Measurements from ENCODE around the gene CSHL1.
A peak's percentile ranks its signal among the peaks of the same experiment; 100 is the strongest.
"Not testable (repeated sequence)": the region's sequence is repeated elsewhere in the genome, so short reads cannot be mapped to it uniquely, and the experiment has no call there.

CSHL1 gene

DNA sequence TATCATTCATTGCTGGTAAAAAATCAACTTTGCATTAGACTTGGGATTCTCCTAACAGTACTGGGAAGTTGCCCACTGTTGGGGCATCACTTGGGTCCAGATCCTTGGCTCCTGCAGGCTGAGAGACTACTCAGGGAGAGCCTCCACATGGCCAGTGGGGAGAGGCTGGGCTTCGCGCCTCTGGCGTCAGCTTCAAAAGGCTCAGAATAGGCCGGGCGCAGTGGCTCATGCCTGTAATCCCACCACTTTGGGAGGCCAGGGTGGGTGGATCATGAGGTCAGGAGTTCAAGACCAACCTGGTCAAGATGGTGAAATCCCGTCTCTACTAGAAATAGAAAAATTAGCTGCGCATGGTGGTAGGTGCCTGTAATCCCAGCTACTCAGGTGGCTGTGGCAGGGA lies 3.4 kb upstream of the CSHL1 start:
- Histone ChIP-seq H2BK120ac (ENCODE audit: insufficient read depth, low read length, poor library complexity) (no peak overlapping the region), H3K79me1 (ENCODE audit: low read length) (no peaks in the 10 kb centered on the region), H3K4me3 (ENCODE audit: low read depth, low read length) (no peak overlapping the region), H3K27me3 (ENCODE audit: insufficient read depth, low read length) (no peaks in the 10 kb centered on the region), H2AK5ac (ENCODE audit: low read length) (no peak overlapping the region), H3K23ac (ENCODE audit: low read length) (no peak overlapping the region), H4K91ac (ENCODE audit: low read depth, low read length) (no peak overlapping the region), H3K14ac (ENCODE audit: low read length) (no peak overlapping the region), H2BK5ac (ENCODE audit: low read depth, low read length, poor library complexity) (no peak overlapping the region), H3K4me2 (ENCODE audit: low read length) (no peak overlapping the region), H4K12ac (ENCODE audit: low read depth, low read length) (no peak overlapping the region), H3K27ac (ENCODE audit: low read depth, low read length) (no peak overlapping the region), H4K8ac (ENCODE audit: low read depth, low read length) (no peak overlapping the region), H3K79me2 (ENCODE audit: control insufficient read depth, insufficient read depth, low read length, poor library complexity) (no peaks in the 10 kb centered on the region), H3K4me1 (ENCODE audit: control insufficient read depth in 1 of 2, insufficient read depth in 2 of 2, low read length in 2 of 2) (no peaks in the 10 kb centered on the region), H3K4ac (ENCODE audit: low read depth, low read length) (no peak overlapping the region), H3K18ac (ENCODE audit: low read length) (no peak overlapping the region), H3K36me3 (ENCODE audit: control insufficient read depth in 1 of 2, insufficient read depth in 2 of 2, low read length in 2 of 2) (no peaks in the 10 kb centered on the region), H2AFZ (ENCODE audit: insufficient read depth, low read length, poor library complexity) (no peak overlapping the region), H3K9me3 (ENCODE audit: insufficient read depth, low read depth, low read length) (no peaks in the 10 kb centered on the region), H3K9ac (ENCODE audit: low read length) (no peak overlapping the region), H2BK12ac (ENCODE audit: low read length) (no peak overlapping the region)
- no peak for DNase-seq
- WGBS (ENCODE audit: extremely low coverage, insufficient coverage, insufficient read length) = no CpG with 5 or more reads among the region's 7 CpGs

DNA sequence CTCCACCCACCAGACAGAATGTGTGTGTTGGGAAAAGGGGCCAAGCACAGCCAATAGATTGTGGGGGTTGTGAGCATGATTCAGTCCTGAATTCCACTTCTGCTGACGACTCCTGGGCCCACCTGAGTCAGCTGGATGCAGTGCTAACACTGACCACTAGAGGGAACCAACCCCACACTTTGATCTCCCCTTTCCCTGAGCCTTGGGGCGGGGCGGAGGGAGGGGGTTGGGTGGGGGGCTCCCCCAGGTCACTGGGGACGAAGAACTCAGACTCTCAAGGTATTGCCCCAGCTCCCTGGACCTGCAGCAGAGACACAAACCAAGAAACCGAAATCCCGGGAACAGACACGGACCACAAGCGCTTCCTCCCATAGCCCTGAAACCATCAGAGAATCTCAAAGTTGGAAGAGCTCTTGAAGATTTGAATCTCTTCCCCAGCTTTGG lies 621 bp upstream of the CSHL1 start:
- no peak overlapping the region for H2BK12ac ChIP-seq (ENCODE audit: low read length)
- H3K79me1 ChIP-seq (ENCODE audit: low read length) = no peaks in the 10 kb centered on the region
- no peak overlapping the region for H3K18ac ChIP-seq (ENCODE audit: low read length)
- no peak overlapping the region for H3K27ac ChIP-seq (ENCODE audit: low read depth, low read length)
- no peak overlapping the region for H3K4me2 ChIP-seq (ENCODE audit: low read length)
- no CpG with 5 or more reads among the region's 8 CpGs for WGBS (ENCODE audit: extremely low coverage, insufficient coverage, insufficient read length)
- no peak overlapping the region for H3K9ac ChIP-seq (ENCODE audit: low read length)
- no peak overlapping the region for H2BK120ac ChIP-seq (ENCODE audit: insufficient read depth, low read length, poor library complexity)
- H2AK5ac ChIP-seq (ENCODE audit: low read length) = no peak overlapping the region
- no peak overlapping the region for H4K91ac ChIP-seq (ENCODE audit: low read depth, low read length)
- no peaks in the 10 kb centered on the region for H3K36me3 ChIP-seq (ENCODE audit: control insufficient read depth in 1 of 2, insufficient read depth in 2 of 2, low read length in 2 of 2)
- no peak overlapping the region for H2BK5ac ChIP-seq (ENCODE audit: low read depth, low read length, poor library complexity)
- H3K4ac ChIP-seq (ENCODE audit: low read depth, low read length) = no peak overlapping the region
- no peak overlapping the region for H3K14ac ChIP-seq (ENCODE audit: low read length)
- H3K79me2 ChIP-seq (ENCODE audit: control insufficient read depth, insufficient read depth, low read length, poor library complexity) = no peaks in the 10 kb centered on the region
- H3K9me3 ChIP-seq (ENCODE audit: insufficient read depth, low read depth, low read length) = no peaks in the 10 kb centered on the region
- H4K8ac ChIP-seq (ENCODE audit: low read depth, low read length) = no peak overlapping the region
- no peak overlapping the region for H3K4me3 ChIP-seq (ENCODE audit: low read depth, low read length)
- no peak overlapping the region for H4K12ac ChIP-seq (ENCODE audit: low read depth, low read length)
- H3K23ac ChIP-seq (ENCODE audit: low read length) = no peak overlapping the region
- H3K27me3 ChIP-seq (ENCODE audit: insufficient read depth, low read length) = no peaks in the 10 kb centered on the region
- no peak overlapping the region for H2AFZ ChIP-seq (ENCODE audit: insufficient read depth, low read length, poor library complexity)
- H3K4me1 ChIP-seq (ENCODE audit: control insufficient read depth in 1 of 2, insufficient read depth in 2 of 2, low read length in 2 of 2) = no peaks in the 10 kb centered on the region
- DNase-seq = peak in 1 of 2 donors; percentile 55

DNA sequence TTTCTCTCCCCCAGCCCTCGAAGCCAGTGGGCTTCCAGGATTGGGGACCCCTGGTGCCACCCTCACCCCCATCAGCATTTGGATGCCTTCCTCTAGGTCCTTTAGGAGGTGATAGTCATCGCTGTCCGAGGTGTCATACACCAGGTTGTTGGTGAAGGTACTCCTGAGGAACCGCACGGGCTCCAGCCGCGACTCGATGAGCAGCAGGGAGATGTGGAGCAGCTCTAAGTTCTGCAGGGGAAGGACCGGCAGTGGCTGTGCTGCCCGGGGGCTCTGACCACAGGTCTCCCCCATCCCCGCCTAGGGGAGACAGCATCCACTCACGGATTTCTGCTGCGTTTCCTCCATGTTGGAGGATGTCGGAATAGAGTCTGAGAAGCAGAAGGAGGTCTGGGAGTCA lies 962 bp downstream of the CSHL1 start:
- Histone ChIP-seq H3K9me3 (ENCODE audit: insufficient read depth, low read depth, low read length) (no peaks in the 10 kb centered on the region), H4K8ac (ENCODE audit: low read depth, low read length) (no peak overlapping the region), H3K4me3 (ENCODE audit: low read depth, low read length) (no peak overlapping the region), H3K4ac (ENCODE audit: low read depth, low read length) (no peak overlapping the region), H3K14ac (ENCODE audit: low read length) (no peak overlapping the region), H2BK120ac (ENCODE audit: insufficient read depth, low read length, poor library complexity) (no peak overlapping the region), H3K9ac (ENCODE audit: low read length) (no peak overlapping the region), H3K36me3 (ENCODE audit: control insufficient read depth in 1 of 2, insufficient read depth in 2 of 2, low read length in 2 of 2) (no peaks in the 10 kb centered on the region), H2AFZ (ENCODE audit: insufficient read depth, low read length, poor library complexity) (no peak overlapping the region), H4K91ac (ENCODE audit: low read depth, low read length) (no peak overlapping the region), H3K27me3 (ENCODE audit: insufficient read depth, low read length) (no peaks in the 10 kb centered on the region), H3K27ac (ENCODE audit: low read depth, low read length) (no peak overlapping the region), H3K79me1 (ENCODE audit: low read length) (no peaks in the 10 kb centered on the region), H2BK12ac (ENCODE audit: low read length) (no peak overlapping the region), H3K4me2 (ENCODE audit: low read length) (no peak overlapping the region), H2AK5ac (ENCODE audit: low read length) (no peak overlapping the region), H2BK5ac (ENCODE audit: low read depth, low read length, poor library complexity) (no peak overlapping the region), H3K18ac (ENCODE audit: low read length) (no peak overlapping the region), H3K23ac (ENCODE audit: low read length) (no peak overlapping the region), H3K4me1 (ENCODE audit: control insufficient read depth in 1 of 2, insufficient read depth in 2 of 2, low read length in 2 of 2) (no peaks in the 10 kb centered on the region), H4K12ac (ENCODE audit: low read depth, low read length) (no peak overlapping the region), H3K79me2 (ENCODE audit: control insufficient read depth, insufficient read depth, low read length, poor library complexity) (no peaks in the 10 kb centered on the region)
- no CpG with 5 or more reads among the region's 14 CpGs for WGBS (ENCODE audit: extremely low coverage, insufficient coverage, insufficient read length)
- DNase-seq = no peak

DNA sequence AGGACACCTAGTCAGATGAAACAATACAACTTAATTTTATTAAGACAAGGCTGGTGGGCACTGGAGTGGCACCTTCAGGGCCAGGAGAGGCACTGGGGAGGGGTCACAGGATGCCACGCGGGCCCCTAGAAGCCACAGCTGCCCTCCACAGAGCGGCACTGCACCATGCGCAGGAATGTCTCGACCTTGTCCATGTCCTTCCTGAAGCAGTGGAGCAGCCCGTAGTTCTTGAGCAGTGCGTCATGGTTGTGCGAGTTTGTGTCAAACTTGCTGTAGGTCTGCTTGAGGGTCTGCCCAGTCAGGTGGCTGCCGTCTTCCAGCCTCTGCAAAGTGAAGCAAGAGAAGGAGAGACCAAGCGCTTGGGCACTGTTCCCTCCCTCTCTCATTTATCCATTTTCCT lies 1.5 kb downstream of the CSHL1 start:
- H3K27me3 ChIP-seq (ENCODE audit: insufficient read depth, low read length); H3K4me3 ChIP-seq (ENCODE audit: low read depth, low read length); H2AK5ac ChIP-seq (ENCODE audit: low read length); H3K9ac ChIP-seq (ENCODE audit: low read length); H2BK120ac ChIP-seq (ENCODE audit: insufficient read depth, low read length, poor library complexity); H3K14ac ChIP-seq (ENCODE audit: low read length); H2BK5ac ChIP-seq (ENCODE audit: low read depth, low read length, poor library complexity); H2BK12ac ChIP-seq (ENCODE audit: low read length); H4K8ac ChIP-seq (ENCODE audit: low read depth, low read length); H4K12ac ChIP-seq (ENCODE audit: low read depth, low read length); H3K9me3 ChIP-seq (ENCODE audit: insufficient read depth, low read depth, low read length); H3K4me2 ChIP-seq (ENCODE audit: low read length); H3K36me3 ChIP-seq (ENCODE audit: control insufficient read depth in 1 of 2, insufficient read depth in 2 of 2, low read length in 2 of 2); H3K4ac ChIP-seq (ENCODE audit: low read depth, low read length); H3K23ac ChIP-seq (ENCODE audit: low read length); H3K27ac ChIP-seq (ENCODE audit: low read depth, low read length); H3K79me2 ChIP-seq (ENCODE audit: control insufficient read depth, insufficient read depth, low read length, poor library complexity); H3K18ac ChIP-seq (ENCODE audit: low read length); H3K79me1 ChIP-seq (ENCODE audit: low read length); H4K91ac ChIP-seq (ENCODE audit: low read depth, low read length); H2AFZ ChIP-seq (ENCODE audit: insufficient read depth, low read length, poor library complexity); H3K4me1 ChIP-seq (ENCODE audit: control insufficient read depth in 1 of 2, insufficient read depth in 2 of 2, low read length in 2 of 2): not testable (repeated sequence)
- DNase-seq = peak; percentile 3 to 46
- no CpG with 5 or more reads among the region's 10 CpGs for whole genome bisulfite sequencing (ENCODE audit: extremely low coverage, insufficient coverage, insufficient read length)
